ENCODE data around the gene HNRNPDL.
A peak's percentile ranks its signal among the peaks of the same experiment; 100 is the strongest.
"Not testable (repeated sequence)": the region's sequence is repeated elsewhere in the genome, so short reads cannot be mapped to it uniquely, and the experiment has no call there.

The HNRNPDL gene

DNA sequence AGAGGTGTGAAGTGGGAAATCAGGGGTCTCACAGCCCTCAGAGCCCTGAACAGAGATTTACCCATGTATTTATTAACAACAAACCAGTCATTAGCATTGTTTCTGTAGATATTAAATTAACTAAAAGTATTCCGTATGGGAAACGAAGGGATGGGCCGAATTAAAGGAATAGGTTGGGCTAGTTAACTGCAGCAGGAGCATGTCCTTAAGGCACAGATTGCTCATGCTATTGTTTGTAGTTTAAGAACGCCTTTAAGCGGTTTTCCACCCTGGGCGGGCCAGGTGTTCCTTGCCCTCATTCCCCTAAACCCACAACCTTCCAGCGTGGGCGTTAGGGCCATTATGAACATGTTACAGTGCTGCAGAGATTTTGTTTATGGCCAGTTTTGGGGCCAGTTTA lies 44.0 kb downstream of the HNRNPDL start:
- DNase-seq (ENCODE audit: low read depth), result not testable (repeated sequence)

DNA sequence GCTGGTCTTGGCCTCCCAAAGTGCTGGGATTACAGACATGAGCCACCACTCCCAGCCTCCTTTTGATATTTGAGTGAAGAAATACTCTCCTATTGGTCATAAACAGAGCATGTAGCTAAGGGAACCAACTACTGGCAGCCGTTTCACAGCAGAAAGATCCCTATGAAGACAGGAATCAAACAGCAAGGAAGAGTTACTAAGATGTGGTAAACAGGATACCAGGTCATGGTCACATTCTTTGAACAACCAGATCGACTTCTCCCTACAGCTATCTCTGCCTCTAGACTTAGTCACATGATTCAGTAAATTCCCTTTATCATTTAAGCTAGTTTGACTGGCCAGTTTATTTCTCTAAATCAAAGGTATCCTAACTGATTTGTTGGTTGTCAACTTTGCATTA lies 47.5 kb downstream of the HNRNPDL start:
- DNase-seq (ENCODE audit: low read depth), result no peak

DNA sequence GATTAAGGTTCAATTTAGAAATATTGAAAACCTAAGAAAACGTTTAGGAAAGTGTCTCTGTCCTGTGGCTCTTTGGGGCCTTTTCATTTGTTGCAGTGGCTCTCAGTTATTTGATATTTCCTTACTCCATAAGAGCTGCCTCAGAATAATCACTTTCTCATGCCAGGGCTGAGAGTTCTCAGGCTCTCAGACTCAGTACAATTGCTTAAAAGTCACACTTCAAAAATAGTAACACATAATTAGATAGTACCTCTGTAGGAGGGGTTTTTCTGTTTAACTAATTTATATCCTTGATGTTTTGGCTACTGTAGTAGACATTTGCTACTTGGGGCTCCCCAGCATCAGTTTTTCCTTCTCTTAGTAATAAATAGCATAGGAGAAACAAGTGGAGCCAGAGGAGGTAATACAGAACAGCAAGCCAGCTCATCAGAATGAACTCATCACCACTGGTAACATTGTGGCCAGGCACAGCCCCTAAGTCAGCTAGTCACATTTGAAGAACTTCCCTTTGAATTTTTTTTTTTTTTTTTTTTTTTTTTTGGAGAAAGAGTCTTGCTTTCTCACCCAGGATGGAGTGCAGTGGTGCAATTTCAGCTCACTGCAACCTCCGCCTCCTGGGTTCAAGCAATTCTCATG lies 48.5 kb downstream of the HNRNPDL start:
- DNase-seq (ENCODE audit: low read depth), result no peak

DNA sequence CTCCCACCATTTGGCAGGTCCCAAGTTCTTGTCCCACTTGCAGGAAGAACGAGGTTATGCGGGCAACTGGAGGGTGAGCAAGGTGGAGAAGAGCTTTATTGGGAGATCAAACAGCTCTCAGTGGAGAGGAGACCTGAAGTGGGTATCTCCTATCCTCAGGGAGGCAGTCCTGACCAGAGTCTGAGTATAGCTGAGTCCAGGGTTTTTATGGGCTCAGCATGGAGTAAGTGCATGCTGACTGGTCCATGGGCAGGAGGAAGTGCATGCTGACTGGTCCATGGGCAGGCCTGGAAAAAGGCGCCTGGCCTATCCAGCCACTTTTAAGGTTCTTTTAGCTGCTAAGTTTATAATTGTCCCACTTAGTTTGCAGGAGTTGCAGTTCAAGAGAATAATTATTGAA lies 49.0 kb downstream of the HNRNPDL start:
- DNase-seq (ENCODE audit: low read depth), result no peak

DNA sequence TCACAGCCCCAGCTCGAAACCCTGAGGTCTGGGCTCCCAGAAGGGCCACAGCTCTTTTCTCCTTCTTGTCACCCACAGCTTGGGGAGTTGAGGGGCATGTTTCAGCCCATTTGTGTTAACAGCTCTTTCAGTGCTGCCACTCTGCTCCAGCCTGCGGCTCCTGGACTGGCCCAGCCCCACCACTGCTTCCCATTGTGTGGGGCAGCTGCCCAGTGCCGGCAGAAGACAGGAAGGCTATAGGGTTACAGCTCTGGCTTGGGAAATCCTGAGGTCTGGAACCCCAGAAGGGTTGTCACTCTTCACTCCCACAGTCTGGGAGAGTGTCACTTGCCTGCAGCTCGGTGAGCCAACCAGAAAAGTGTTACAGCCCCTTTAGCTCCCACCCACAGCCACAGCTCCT lies 49.4 kb downstream of the HNRNPDL start:
- DNase-seq (ENCODE audit: low read depth), result no peak

DNA sequence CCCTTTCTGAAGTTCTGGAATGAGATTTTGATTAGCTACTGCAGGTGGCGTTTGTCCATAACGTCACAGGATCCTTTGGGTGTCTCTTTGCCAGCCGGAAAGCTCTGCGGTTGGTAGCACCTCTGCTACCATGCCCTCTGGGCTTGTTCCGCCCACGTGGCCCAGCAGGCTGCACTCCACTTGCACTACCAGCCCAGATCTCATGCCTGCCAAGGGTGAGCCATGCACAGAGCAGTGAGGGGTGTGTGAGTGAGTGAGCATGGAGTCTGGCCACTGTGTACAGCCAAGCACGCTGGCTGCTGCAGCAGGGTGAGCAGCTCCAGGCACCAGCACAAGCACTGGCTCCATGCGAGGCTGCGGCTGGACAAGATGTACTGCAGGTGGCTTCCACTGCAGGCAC lies 49.9 kb downstream of the HNRNPDL start:
- DNase-seq (ENCODE audit: low read depth), result no peak

DNA sequence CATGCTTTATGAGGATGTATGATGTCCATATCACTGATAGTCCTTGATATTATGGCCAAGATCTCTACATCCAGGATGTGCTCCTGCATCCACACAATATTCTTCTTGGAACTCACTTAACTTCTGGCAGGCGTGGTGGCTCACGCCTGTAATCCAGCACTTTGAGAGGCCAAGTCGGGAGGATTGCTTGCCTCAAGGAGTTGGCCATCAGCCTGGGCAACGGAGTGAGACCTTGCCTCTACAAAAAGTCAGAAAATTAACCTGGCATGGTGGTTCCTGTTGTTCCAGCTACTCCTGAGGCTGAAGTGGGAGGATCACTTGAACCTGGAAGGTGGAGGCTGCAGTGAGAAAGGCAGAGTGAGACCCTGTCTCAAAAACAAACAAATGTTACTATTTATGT lies 54.2 kb downstream of the HNRNPDL start:
- DNase-seq (ENCODE audit: low read depth), result no peak

DNA sequence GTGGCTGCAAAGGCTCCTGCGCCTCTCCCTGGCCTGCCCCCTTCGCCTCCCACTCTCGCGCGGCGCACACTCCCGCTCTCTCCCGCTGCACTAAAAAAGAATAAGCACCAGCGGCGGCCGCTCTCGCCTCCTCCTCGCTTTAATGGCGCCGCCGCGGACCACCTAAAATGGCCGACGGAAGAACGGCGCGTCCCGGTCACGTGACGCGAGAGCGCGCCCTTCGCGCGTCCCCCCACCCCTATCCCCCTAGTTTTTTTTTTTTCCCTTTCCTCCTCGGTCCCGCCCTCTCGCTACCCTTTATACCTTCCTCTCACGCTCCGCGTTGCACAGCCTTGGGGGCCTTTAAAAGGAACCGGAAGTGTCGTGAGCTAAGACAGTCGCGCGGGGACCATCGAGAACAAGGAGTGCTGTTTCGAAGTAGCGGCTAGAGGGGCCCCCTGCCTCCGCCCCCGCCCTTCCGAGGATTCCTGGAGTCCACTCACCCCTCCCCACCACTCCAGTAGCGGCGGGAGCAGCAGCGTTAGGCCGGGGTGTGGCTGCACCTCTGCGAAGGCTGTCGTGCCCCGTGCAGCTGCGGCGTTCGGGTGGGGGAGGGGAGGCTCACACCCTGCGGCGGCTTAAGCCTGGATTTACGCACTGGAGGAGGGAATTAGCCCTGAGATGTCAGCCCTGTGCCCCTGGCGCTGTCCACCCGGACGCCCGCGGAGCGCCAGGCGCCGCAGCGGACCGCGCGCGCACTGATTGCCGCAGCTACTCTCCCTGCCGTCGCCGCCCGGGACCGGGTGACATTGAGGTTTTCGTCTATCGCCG lies 56.2 kb downstream of the HNRNPDL start, which contains the start of gene HNRNPD:
Gene HNRNPD, minus strand, starts transcription at position 176 of the 810 bp plus-strand sequence. CDS start 313 bp downstream, outside the sequence.
- DNase-seq (ENCODE audit: low read depth), result peak; percentile 88

DNA sequence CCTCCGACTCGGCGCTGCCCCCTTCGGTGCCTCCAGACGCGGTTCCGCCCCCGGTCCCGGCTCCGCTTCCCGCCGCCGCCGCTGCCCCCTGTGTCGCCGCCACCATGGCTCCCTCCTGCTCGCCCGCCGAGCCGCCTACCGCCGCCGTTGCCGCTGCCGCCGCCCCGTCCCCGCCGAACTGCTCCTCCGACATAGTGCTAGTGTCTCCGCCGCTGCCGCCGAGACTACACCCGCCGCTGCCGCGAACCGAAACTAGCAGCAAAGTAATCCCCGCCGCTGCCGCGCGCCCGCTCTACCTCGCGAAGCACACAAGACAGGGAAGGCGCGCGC lies 56.8 kb downstream of the HNRNPDL start:
- DNase-seq (ENCODE audit: low read depth), result peak; percentile 52
